CD4-positive, alpha-beta T cell treated with Interleukin-12 subunit alpha and Interleukin-12 subunit beta, for 1 hour (primary cell): Measurements from ENCODE around the gene MGMT.

ENCODE experiments used
- DNase-seq: peaks from one replicate; pipeline ENCODE4 v3.0.0-alpha.2; 2020

The MGMT gene

DNA sequence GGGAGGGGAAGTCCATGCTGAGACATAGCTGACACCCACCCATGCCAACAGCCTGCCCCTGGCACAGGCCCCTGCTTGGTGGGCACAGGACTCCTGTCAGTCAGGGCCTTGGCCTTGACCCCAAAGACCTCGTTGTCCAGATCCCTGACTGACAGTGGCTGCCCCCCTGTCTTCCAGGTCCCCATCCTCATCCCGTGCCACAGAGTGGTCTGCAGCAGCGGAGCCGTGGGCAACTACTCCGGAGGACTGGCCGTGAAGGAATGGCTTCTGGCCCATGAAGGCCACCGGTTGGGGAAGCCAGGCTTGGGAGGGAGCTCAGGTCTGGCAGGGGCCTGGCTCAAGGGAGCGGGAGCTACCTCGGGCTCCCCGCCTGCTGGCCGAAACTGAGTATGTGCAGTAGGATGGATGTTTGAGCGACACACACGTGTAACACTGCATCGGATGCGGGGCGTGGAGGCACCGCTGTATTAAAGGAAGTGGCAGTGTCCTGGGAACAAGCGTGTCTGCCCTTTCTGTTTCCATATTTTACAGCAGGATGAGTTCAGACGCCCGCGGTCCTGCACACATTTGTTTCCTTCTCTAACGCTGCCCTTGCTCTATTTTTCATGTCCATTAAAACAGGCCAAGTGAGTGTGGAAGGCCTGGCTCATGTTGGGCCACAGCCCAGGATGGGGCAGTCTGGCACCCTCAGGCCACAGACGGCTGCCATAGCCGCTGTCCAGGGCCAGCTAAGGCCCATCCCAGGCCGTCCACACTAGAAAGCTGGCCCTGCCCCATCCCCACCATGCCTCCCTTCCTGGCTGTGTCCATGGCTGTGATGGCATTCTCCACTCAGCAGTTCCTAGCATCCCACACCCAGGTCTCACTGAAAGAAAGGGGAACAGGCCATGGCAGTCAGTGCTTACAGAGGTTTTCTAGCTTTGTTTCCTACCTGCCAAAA lies 299.8 kb downstream of the MGMT start:
- DNase-seq, result no peak

DNA sequence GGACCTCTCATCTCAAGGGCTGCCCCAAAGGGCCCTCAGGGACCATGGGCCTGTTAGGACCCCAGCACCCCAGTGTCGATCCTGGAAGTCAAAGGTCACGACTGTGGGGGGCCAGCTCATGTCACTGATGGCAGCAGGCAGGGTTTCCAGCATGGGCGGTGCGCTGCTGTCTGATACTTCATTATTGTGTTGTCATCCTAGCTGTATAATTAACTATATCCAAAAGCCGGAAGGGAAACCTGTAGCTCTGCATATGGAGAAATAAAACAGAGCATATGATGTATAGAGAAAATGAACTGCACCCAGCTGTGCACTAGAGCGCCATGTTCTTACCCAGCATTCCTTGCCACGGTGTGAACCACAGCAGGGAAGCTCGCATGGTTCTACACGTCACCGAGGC lies 300.7 kb downstream of the MGMT start:
- DNase-seq, result no peak

DNA sequence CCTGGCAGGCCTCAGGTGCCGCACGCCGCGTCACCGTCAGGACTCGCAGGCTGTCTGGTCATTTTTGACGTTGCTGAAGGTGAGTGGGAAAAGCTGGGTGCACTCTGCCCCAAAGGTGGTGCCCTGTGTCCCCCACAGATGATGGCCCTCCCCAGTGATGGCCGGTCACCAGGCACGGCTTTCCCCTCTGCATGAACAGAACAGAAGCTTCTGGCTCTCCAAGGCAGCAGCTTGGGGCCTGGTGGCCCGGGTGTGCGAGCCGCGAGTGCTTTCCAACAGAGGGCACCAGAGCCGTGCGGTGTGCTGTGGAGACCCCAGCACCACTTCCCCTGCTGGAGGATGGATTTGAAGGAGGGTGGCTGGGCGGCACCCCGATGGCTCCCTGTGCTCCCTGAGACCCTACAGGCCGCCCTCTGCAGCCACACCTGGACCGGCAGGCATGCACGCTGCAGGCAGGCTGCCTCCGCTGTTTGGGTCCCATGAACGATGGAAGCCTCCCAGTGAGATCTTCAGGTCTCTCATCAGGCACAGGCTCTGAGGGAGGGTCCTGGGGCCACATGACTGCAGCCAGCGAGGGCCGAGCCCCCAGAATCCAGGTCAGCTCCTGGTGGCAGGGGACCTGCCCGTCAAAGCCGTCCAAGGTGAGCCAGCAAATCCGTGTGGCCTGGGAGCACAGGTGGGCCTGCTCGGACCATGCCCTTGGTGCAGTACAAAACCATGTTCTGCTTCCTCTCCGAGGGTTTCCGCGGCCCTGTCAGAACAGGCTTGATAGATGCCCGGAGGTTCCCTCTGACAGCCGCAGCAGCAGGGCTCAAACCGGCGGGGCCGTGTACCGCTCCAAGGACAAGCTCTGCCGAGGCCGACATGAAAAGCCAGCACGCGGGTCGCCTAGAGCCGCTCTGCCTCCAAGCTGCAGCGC lies 301.7 kb downstream of the MGMT start:
- no peak for DNase-seq

DNA sequence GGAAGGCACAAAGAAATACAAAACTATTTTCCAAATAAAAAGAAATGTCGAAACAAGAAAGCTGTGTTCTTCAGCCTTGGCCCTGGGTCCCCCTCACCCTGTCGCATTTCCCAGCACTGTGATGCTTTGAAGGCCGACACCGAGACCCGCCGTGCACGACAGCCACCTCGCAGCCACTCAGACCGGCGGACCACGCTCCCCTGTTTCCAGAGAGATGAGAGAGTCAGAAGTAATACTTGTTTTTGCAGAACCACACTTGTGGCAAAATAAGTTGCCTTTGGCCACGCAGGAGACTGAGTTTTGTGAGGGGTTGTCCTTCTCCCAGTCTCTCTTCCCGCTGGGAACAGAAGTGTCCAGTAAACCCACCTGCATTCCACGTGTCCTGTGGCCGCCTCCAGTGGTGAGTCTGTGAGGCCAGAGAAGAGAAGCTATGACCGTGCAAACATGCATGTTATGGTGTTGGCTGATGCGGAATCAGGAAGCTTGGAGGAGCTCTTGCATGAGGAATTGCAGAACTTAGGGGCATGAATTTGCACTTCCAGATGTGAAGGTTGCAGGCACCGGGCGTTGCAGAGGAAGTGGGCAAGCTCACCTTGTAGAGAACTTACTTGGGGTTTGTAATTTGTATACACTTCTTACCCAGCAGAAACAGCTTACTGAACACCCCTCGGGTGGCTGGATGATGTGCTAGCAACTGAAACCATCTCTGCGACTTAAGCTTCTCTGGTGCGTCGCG lies 302.5 kb downstream of the MGMT start:
- no peak for DNase-seq

DNA sequence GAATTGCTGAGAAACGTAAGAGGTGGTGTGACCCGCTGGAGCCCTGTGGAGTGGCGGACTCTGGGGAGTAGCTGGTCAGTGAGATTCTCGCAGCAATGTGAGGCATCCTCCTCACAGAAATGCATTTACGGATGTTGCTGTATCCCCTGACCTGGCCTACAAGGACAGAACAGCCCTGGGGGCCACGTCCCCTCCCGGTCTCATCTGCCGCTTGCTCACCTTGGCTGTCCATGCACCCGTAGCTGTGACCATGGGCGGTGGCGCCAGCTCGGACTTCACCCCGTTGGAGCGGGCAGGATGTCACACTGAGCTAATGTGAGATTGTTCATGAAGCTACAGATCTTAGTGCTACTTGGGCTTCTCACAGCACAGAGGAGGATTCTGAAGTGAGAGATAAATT lies 303.2 kb downstream of the MGMT start:
- no peak for DNase-seq

DNA sequence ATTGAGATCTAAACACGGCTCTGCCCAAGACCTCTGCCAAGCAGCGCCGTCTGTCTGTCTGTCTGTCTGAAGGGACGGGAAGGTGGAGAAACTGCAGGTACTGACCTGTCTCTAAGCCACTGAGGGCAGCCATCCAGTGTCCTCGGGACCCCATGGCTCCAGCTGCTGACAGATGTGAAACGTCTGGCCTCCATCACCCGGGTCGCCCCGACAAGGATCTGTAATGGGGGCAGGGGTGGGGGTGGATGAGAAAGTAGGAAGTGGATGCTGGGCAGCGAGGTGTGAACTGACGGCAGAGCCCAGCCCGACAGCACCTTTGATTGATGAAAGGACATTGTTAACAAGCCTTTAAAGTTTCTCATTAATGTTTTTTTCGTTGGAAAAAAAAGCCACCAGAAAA lies 304.0 kb downstream of the MGMT start:
- no peak for DNase-seq

DNA sequence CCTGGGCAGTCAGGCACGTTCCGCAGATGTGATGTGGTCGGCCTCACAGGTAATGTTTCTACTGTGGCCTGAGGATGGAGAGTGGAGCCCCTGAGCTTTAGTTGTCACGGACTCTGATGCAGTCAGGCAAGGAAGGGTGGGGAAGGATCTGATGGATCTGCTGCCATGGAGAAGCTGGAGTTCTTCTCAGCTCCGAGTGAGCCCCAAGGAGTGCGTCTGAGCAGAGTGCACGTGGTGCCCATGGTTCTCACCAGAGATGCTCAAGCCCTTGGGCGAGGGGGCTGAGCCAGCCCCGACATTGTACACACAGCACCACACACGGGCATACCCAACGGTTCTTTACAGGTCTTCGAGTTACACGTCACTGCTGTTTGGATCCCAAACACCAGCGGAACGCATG lies 304.5 kb downstream of the MGMT start:
- DNase-seq, result no peak

DNA sequence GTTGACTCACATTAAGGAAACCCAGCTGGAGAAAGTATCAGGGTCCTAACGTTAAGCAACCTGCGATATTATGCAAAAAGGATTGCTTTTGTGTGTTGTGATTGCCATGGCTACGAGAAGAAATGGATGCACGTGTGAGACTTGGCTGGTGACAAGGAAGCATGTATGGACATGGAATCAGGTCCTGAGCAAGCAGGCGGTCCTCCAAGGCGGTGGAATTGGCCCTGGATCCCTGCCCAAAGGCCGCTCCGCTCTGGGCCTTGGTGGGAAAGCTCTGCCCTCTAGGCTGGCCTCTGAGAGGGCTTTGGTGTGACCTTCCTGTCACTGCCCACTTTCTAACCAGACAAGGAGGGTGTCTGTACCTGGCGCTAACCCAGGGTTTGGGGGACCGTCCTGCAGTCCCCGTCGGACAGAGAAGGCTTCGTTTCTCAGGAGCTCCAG lies 305.0 kb downstream of the MGMT start:
- DNase-seq, result no peak

DNA sequence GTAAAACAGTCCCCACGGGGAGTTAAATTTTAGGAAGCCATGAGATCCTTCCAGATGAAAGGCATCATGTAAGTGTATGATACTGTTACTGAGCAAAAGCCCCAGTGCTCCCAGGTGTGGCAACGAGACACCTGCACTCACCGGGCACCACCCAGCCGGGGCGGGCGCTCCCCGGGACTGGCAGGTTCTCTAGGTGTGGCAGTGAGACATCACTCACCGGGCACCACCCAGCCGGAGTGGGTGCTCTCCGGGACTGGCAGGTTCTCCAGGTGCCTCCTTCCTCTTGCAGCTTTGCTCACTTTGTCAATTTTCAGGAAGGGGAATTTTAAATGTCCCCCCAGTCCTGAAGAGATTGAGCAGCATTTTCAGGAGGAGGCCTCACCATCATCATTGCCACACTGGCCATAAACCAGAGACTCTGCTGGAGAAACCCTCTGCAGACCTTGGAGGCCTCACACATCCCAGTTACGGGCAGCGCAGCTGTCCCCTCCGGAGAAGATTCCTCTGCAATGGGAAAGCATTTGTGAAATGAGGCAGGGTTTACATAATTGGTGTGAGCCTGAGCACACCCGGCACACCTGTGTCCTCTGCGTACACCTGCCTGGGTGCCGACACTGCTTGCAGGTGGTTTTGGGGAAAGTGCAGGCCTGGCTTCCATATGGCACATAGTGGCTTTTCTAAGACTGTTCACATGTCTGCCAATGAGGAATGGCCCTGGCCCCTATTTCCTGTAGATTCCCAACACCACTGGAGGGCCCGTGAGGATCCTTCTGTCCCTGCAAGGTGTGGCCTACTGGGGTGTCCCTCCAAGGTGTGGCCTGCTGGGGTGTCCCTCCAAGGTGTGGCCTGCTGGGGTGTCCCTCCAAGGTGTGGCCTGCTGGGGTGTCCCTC lies 305.7 kb downstream of the MGMT start:
- DNase-seq, result no peak

DNA sequence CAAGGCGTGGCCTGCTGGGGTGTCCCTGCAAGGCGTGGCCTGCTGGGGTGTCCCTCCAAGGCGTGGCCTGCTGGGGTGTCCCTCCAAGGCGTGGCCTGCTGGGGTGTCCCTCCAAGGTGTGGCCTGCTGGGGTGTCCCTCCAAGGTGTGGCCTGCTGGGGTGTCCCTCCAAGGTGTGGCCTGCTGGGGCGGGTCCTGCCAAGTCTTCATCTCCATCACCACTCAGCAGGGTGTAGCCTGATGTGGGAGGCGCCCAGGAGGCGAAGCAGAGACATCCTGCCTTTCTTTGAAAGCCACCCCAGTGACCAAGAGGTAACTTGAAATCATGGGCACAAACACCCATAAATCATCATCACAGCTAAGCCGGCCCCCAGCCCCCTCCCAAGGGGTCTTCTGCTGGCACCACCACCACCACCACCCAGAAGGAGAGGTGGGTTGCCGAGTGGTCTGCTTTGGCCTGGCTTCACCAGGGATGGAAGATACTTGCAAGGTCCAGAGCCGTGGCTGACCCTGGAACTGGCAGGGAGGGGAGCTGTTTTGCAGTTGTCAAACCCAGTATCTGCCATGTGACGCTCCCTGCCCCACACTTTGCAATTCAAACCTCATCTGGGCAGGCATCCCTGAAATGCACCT lies 306.4 kb downstream of the MGMT start:
- no peak for DNase-seq

DNA sequence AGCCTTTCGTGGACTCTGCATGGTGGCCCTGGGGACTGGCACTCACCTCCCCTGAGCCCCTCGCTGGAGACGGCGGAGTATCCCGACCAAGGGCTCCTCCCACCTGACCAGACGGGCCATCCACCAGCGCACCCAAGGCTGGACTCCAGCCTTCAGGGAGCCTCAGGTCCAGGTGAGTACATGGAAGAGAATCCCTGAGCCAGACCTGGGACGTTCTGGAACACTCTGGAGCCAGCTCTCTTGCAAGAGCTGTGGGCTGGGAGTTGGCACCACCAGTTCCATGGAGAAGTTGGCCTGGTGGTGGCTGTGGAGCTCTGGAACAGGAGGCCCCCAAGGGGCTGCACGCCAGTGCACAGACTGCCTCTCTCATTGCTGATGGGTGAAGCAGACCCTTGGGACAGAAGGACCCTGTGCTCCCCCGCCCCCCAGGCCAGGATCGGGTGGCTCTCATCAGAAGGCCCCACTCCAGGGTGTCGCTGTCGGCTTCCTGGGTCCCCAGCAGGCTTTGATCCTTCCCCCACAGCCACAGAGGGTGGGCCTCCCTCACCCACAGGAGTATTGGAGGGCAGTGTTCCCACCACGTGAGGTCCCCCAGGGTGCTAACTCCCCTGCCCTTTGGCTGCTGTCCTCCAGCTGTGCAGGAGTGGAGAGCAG lies 307.2 kb downstream of the MGMT start:
- no peak for DNase-seq

DNA sequence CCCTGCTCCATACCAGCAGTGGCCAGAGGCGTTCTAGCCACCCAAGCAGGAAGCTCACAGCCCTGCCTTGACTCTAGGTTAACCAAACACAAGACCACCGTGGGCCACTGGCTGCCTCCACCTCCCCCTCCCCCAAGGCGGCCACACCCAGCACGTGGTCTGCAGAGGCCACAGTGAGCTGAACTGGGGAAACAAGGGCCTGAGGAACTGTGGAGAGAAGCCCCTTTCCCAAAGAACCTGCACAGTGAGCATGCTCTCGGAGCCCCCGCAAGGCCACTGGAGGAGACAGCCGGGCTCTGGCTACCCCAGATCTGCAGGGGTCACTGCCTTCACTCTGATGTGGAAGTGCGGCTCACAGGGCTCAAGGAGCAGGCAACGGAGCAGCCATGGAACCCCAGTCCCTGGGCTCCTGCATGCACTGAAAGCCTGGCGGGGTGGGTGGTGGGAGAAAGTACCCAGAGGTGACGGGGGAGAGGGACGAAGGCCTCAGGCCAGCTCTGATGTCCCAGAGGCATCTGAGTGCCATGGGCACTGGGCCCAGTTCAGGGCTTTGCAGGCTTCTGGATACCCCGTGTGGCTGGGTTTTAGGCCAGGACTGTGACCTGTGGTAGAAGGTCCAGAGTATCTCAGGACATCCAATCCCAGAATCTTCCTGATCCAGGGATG lies 307.8 kb downstream of the MGMT start:
- no peak for DNase-seq

DNA sequence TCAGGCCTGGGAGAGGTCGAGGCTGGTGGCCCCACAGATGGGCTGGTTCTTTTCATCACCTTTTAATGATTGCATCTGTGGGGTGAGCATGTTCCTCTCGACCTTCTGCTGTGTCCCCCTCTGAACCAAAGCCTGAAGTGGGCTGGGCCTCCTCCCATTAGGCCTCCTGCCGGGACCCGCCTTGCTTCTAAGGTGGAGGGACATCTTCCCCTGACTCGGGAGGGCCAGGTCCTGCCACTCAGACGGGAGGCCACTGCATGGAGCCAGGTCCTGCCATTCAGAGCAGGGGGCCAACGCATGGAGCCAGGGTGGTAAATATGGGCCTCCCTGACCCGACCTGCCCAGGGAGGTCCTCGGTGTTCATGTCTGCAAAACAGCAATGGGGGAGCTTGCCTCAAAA lies 308.6 kb downstream of the MGMT start:
- DNase-seq, result no peak

DNA sequence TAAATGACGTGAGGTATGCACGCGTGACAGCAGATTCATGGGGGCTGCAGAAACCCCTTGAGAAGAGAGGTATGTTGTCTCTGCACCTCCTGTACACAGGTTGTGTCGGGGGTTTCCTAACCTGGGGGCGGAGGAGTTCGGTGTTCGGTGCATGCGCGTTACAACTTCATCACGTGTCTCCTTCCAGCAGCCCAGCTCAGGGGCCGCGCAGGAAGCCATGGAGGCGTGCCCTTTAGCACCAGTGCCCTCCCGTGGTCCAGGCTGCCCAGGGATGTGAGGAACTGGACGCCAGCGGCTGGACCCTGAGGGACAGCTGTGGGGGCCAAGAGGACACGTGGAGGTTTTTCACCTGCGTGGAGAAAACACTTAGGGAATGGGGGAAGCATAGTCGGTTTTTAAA lies 310.6 kb downstream of the MGMT start:
- DNase-seq, result no peak

DNA sequence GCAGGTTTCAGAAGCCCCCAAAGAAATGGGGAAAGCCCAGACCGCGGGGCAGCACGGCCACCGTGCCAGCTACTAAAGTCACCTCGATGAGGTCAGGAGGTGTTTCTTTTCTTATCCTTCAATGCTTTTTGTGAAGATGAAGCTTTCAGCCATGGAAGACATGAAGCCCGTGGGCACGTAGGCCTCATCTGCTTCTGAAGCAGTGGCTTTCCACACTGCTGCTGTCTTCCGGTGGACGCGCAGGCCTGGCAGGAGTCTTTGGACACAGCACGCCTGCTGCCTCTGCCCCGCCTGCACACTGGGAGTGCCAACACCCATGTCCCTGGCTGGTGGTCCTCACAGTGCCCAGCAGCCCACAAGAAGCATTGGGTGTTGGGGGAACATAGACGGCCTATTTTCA lies 311.5 kb downstream of the MGMT start:
- no peak for DNase-seq

DNA sequence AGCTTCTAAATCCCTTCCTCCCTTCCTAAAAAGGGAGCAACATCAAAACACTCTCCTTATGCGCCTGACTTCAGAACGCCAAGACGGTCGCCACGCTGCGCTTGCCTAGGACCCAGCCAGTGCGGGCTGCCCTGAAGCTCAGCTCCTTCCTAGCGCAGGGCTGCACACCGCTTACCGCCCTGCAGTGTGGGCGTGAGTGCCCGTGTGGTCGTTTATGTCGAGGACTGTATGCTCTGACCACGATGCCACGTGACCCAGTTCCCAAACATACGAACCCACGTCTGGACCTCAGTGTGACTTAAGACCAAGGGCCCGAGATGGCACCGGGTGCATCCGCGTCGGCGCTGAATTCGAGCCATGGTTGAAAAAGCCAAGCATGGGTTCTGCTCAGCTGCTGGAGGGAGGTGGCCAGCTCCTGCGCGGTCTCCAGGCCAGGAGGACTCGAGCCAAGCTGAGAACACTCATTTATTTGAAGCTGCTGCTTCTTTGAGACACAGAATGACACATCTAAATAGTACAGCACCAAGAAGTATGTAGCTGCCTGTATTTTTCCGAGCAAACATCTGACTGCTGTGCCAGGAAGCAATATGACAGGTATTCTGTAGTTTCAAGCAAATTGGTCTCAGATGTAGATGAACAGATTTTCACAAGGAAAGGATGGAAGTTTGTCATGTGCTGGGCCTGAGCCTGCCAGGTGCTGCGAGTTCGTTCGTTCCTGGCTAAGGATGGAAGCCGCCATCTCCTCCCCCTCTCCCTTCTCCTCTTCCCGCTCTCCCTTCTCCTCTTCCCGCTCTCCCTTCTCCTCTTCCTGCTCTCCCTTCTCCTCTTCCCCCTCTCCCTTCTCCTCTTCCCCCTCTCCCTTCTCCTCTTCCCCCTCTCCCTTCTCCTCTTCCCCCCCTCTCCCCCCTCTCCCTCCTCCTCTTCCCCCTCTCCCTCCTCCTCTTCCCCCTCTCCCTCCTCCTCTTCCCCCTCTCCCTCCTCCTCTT lies 312.4 kb downstream of the MGMT start:
- DNase-seq, result no peak

DNA sequence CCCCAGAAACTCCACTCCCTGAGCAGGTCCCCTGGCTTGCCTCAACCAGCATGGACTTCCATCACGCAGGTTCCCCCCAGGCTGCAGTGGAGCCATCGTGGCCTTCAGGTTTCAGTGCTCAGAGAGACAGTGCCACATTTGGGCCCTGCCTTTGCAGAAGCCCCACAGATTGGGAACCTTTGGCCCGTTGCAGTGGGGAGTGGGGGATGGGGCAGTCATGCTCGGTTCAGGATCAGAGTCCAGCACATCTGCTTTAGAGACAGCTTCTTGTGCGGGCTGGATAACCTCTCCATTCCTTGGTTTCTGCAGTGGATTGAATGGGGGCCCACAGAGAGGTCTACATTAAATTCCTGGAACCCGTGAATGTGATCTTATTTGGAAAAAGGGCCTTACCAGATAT lies 313.2 kb downstream of the MGMT start:
- DNase-seq, result no peak

DNA sequence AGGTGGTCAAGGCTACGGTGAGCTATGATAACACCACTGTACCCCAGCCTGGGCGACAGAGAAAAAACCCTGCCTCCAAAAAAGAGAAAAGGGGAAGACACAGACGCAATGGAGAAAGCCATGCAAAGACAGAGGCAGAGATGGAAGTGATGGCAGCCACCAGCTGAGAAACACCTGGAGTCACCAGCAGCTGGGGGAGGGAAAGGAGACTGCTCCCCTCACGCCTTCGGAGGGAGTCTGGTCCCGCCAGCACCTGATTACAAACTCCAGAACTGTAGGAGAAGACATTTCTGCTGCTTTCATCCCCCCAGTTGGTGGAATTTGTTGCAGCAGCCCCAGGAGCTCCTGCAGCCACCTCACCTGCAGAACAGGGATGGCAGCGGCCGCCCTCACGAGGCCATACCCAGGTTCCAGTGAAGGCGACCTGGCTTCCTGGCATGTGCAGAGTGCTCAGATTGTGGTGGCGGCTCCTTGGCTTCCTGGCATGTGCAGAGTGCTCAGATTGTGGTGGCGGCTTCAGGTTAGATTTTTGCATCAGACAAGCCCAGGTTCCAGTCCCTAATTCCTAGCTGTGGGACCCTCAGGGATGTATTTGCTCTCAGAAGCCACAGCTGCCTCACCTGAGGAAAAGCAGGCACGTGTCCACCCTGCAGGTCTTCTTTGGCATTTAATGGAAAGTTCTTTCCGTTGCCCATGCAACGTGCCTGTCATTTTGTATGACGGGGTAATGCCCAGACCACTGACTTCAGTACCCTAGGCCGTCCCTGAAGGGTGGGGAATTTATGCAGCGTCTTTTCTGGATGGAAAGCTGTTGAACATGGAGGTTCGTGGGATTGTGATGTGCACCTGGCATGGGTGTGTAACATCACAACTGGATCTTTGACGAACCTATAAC lies 314.1 kb downstream of the MGMT start:
- DNase-seq, result no peak
